T-cell (primary cell): ENCODE results near the gene LDB2. TPM values are rescaled to one million over a fixed set of nuclear protein-coding genes. Genes with fewer than 3 reads are reported as not detected.

Experiments
- ATAC-seq, 4 experiments: fragments of 200-7000 bp in 3 of 4; fragments of 150-1000 bp in 1 of 4; cut with Tn5 transposase; replicated peaks in 1 of 4; 1 replicate in 3 of 4; 2 replicates in 1 of 4; pipeline ENCODE4 v1.10.0; 2021; ENCODE audit warnings: moderate library complexity in 3 of 4, mild to moderate bottlenecking in 2 of 4, moderate number of reproducible peaks in 1 of 4
- CTCF ChIA-PET, 2 donors: fragments of 300-600 bp; sonication (Branson Sonifier 250); formaldehyde crosslinking; loops; one replicate each; lab custom pipeline; 2022; ENCODE audit warnings: antibody characterized with exemption in 2 of 2; lab: Charles Lee
- POLR2A ChIA-PET, 2 donors: fragments of 300-600 bp; sonication (Branson Sonifier 250); formaldehyde crosslinking; loops; one replicate each; lab custom pipeline; 2022; ENCODE audit warnings: antibody characterized with exemption in 2 of 2; lab: Charles Lee
- DNase-seq, 35 experiments: peaks; one replicate each; pipeline versions ENCODE4 v3.0.0 to v3.0.0-alpha.2; 2013 to 2023
- H3K27ac ChIP-seq: one replicate; pipeline ENCODE4 v1.5.1; 2013; ENCODE audit warnings: low read length
- H3K27me3 ChIP-seq, 2 experiments: replicated peaks in 1 of 2; 1 replicate in 1 of 2; 2 replicates in 1 of 2; pipeline versions ENCODE4 v1.6.1 to v1.7.0; 2013; ENCODE audit warnings: low read length in 1 of 2, mixed read lengths in 1 of 2; ENCODE audit not compliant: control insufficient read depth in 2 of 2, insufficient read depth in 2 of 2; ENCODE audit errors: extremely low read depth in 1 of 2
- H3K36me3 ChIP-seq, 2 donors: 1 replicate in 1 of 2; 2 replicates in 1 of 2; pipeline versions ENCODE4 v1.6.1 to v1.7.0; 2013; ENCODE audit warnings: low read length in 1 of 2; ENCODE audit not compliant: control insufficient read depth in 2 of 2, insufficient read depth in 1 of 2; ENCODE audit errors: extremely low read depth in 1 of 2
- H3K4me1 ChIP-seq, 2 experiments: 1 replicate in 1 of 2; 2 replicates in 1 of 2; pipeline versions ENCODE4 v1.6.1 to v1.7.0; 2013; ENCODE audit warnings: low read length in 2 of 2, mixed read lengths in 1 of 2; ENCODE audit not compliant: insufficient read depth in 2 of 2, control insufficient read depth in 1 of 2; ENCODE audit errors: extremely low read depth in 1 of 2
- H3K4me3 ChIP-seq, 2 donors: 1 replicate in 1 of 2; 2 replicates in 1 of 2; pipeline versions ENCODE4 v1.5.1 to v1.7.0; 2013; ENCODE audit warnings: mild to moderate bottlenecking in 2 of 2, low read length in 1 of 2, moderate library complexity in 1 of 2; ENCODE audit not compliant: control insufficient read depth in 1 of 2; ENCODE audit errors: extremely low read depth in 1 of 2
- H3K9me3 ChIP-seq: 2 replicates; pipeline ENCODE4 v1.7.0; 2013
- H3K27ac Mint-ChIP-seq, 2 donors: one replicate each; pipeline ENCODE4 v1.8.0; 2020 to 2021; ENCODE audit warnings: mild to moderate bottlenecking in 2 of 2, mixed read lengths in 2 of 2
- H3K27me3 Mint-ChIP-seq, 2 donors: one replicate each; pipeline ENCODE4 v1.8.0; 2021 to 2022; ENCODE audit warnings: mixed read lengths in 2 of 2
- H3K36me3 Mint-ChIP-seq: one replicate; pipeline ENCODE4 v1.8.0; 2021; ENCODE audit warnings: mixed read lengths
- H3K4me1 Mint-ChIP-seq, 3 donors: one replicate each; pipeline ENCODE4 v1.8.0; 2020 to 2022; ENCODE audit warnings: mixed read lengths in 3 of 3, mild to moderate bottlenecking in 1 of 3
- H3K4me3 Mint-ChIP-seq, 3 donors: one replicate each; pipeline ENCODE4 v1.8.0; 2020 to 2022; ENCODE audit warnings: mild to moderate bottlenecking in 3 of 3, mixed read lengths in 3 of 3, moderate library complexity in 3 of 3
- H3K9me3 Mint-ChIP-seq, 3 donors: one replicate each; pipeline ENCODE4 v1.8.0; 2020 to 2022; ENCODE audit warnings: mixed read lengths in 3 of 3
- WGBS: methylation state at CpG from one replicate; pipeline ENCODE4 v1.1.5; 2013; ENCODE audit warnings: missing lambda C conversion rate; ENCODE audit not compliant: insufficient coverage; 5-methylcytosine and 5-hydroxymethylcytosine counted together
- total RNA-seq, 35 experiments: library from RNA in 6 of 35; stranded (reverse) in 6 of 35; fragments of 120-200 nt in 1 of 35; gene quantifications; one replicate each; pipeline versions ENCODE4 v1.2.1 to v1.2.4 and lab custom pipeline; 2013 to 2026

Gene LDB2
- total RNA-seq, 5 donors from 2014 or later (not counting 1 experiment from before 2014, with no cell fraction given) = 0.15 to 0.82 (median 0.39) TPM; not detected in 2

GRCh38 chr4:16492872-16493271 is 405.6 kb downstream of the LDB2 start:
- H3K27ac ChIP-seq = no peak overlapping the region
- no CpG with 5 or more reads among the region's 4 CpGs for WGBS
- DNase-seq (no peak), ATAC-seq (no peak)
- H3K9me3 Mint-ChIP-seq = peaks cover 0 to 6% (median 3%) of the 10 kb centered on the region in 3 donors
- H3K4me1 Mint-ChIP-seq = no peaks in the 10 kb centered on the region
- no peaks in the 10 kb centered on the region for H3K9me3 ChIP-seq
- H3K4me1 ChIP-seq = no peaks in the 10 kb centered on the region
- no peak overlapping the region for H3K4me3 ChIP-seq
- ChIA-PET POLR2A (no interaction called here), CTCF (no interaction called here)
- no peaks in the 10 kb centered on the region for H3K27me3 ChIP-seq
- no peak overlapping the region for H3K27ac Mint-ChIP-seq
- H3K4me3 Mint-ChIP-seq = no peak overlapping the region
- no peaks in the 10 kb centered on the region for H3K36me3 ChIP-seq
- H3K27me3 Mint-ChIP-seq = no peaks in the 10 kb centered on the region
- no peaks in the 10 kb centered on the region for H3K36me3 Mint-ChIP-seq

- POLR2A ChIA-PET = no interaction called here
- no CpG with 5 or more reads among the region's 3 CpGs for WGBS
- no peak overlapping the region for H3K4me3 ChIP-seq
- H3K36me3 Mint-ChIP-seq = no peaks in the 10 kb centered on the region
- no peak for ATAC-seq
- H3K36me3 ChIP-seq = no peaks in the 10 kb centered on the region
- H3K27me3 ChIP-seq = no peaks in the 10 kb centered on the region
- no peak overlapping the region for H3K27ac Mint-ChIP-seq
- no peaks in the 10 kb centered on the region for H3K27me3 Mint-ChIP-seq
- H3K4me1 Mint-ChIP-seq = no peaks in the 10 kb centered on the region
- CTCF ChIA-PET = no interaction called here
- no peaks in the 10 kb centered on the region for H3K4me1 ChIP-seq
- H3K4me3 Mint-ChIP-seq = no peak overlapping the region
- DNase-seq = no peak
- no peaks in the 10 kb centered on the region for H3K9me3 ChIP-seq
- peaks cover 0 to 7% (median 3%) of the 10 kb centered on the region in 3 donors for H3K9me3 Mint-ChIP-seq
- no peak overlapping the region for H3K27ac ChIP-seq
Observed at GRCh38 chr4:16489226-16489625, 409.2 kb downstream of the LDB2 start.

GRCh38 chr4:16488084-16488483 is 410.4 kb downstream of the LDB2 start:
- WGBS = no CpG with 5 or more reads among the region's 1 CpG
- H3K4me1 ChIP-seq = no peaks in the 10 kb centered on the region
- ChIA-PET POLR2A (no interaction called here), CTCF (no interaction called here)
- no peak overlapping the region for H3K4me3 Mint-ChIP-seq
- no peaks in the 10 kb centered on the region for H3K27me3 Mint-ChIP-seq
- ATAC-seq (no peak), DNase-seq (no peak)
- no peaks in the 10 kb centered on the region for H3K36me3 Mint-ChIP-seq
- H3K9me3 Mint-ChIP-seq = peaks cover 0 to 7% (median 3%) of the 10 kb centered on the region in 3 donors
- no peak overlapping the region for H3K27ac ChIP-seq
- no peak overlapping the region for H3K4me3 ChIP-seq
- no peak overlapping the region for H3K27ac Mint-ChIP-seq
- H3K36me3 ChIP-seq = no peaks in the 10 kb centered on the region
- no peaks in the 10 kb centered on the region for H3K9me3 ChIP-seq
- no peaks in the 10 kb centered on the region for H3K4me1 Mint-ChIP-seq
- no peaks in the 10 kb centered on the region for H3K27me3 ChIP-seq

- Histone ChIP-seq H3K9me3 (no peaks in the 10 kb centered on the region), H3K27ac (no peak overlapping the region), H3K4me1 (no peaks in the 10 kb centered on the region), H3K27me3 (no peaks in the 10 kb centered on the region), H3K4me3 (no peak overlapping the region), H3K36me3 (no peaks in the 10 kb centered on the region)
- ChIA-PET POLR2A (no interaction called here), CTCF (no interaction called here)
- DNase-seq (no peak), ATAC-seq (no peak)
- H3K27me3 Mint-ChIP-seq = no peaks in the 10 kb centered on the region
- H3K9me3 Mint-ChIP-seq = peaks cover 0 to 7% (median 3%) of the 10 kb centered on the region in 3 donors
- no peaks in the 10 kb centered on the region for H3K4me1 Mint-ChIP-seq
- H3K27ac Mint-ChIP-seq = no peak overlapping the region
- WGBS = 100% methylated on average over 1 of the region's 4 CpGs
- no peak overlapping the region for H3K4me3 Mint-ChIP-seq
- H3K36me3 Mint-ChIP-seq = no peaks in the 10 kb centered on the region
Observed at GRCh38 chr4:16484711-16485110, 413.7 kb downstream of the LDB2 start.

- Mint-ChIP-seq H3K9me3 (peaks cover under 1 to 3% (median 3%) of the 10 kb centered on the region in 3 donors), H3K36me3 (no peaks in the 10 kb centered on the region), H3K27ac (no peak overlapping the region), H3K4me1 (no peaks in the 10 kb centered on the region), H3K27me3 (no peaks in the 10 kb centered on the region), H3K4me3 (no peak overlapping the region)
- H3K27me3 ChIP-seq = no peaks in the 10 kb centered on the region
- ATAC-seq (no peak), DNase-seq (no peak)
- no peak overlapping the region for H3K4me3 ChIP-seq
- H3K27ac ChIP-seq = no peak overlapping the region
- ChIA-PET POLR2A (no interaction called here), CTCF (no interaction called here)
- no peaks in the 10 kb centered on the region for H3K36me3 ChIP-seq
- no peaks in the 10 kb centered on the region for H3K9me3 ChIP-seq
- whole genome bisulfite sequencing = 100% methylated on average over 2 of the region's 5 CpGs
- H3K4me1 ChIP-seq = no peaks in the 10 kb centered on the region
Observed at GRCh38 chr4:16483540-16483939, 414.9 kb downstream of the LDB2 start.

GRCh38 chr4:16480011-16480410 is 418.4 kb downstream of the LDB2 start:
- H3K27ac Mint-ChIP-seq = no peak overlapping the region
- no peaks in the 10 kb centered on the region for H3K27me3 Mint-ChIP-seq
- CTCF ChIA-PET = no interaction called here
- no peak for DNase-seq
- 83% methylated on average over 1 of the region's 2 CpGs for WGBS
- POLR2A ChIA-PET = no interaction called here
- H3K36me3 Mint-ChIP-seq = no peaks in the 10 kb centered on the region
- Histone ChIP-seq H3K27me3 (no peaks in the 10 kb centered on the region), H3K4me3 (no peak overlapping the region), H3K27ac (no peak overlapping the region), H3K4me1 (no peaks in the 10 kb centered on the region), H3K9me3 (no peaks in the 10 kb centered on the region), H3K36me3 (no peaks in the 10 kb centered on the region)
- H3K4me3 Mint-ChIP-seq = no peak overlapping the region
- no peak for ATAC-seq
- no peaks in the 10 kb centered on the region for H3K4me1 Mint-ChIP-seq
- peaks cover 0 to 4% (median 0%) of the 10 kb centered on the region in 3 donors for H3K9me3 Mint-ChIP-seq

GRCh38 chr4:16472537-16472936 is 425.9 kb downstream of the LDB2 start:
- no peaks in the 10 kb centered on the region for H3K4me1 Mint-ChIP-seq
- WGBS = no CpG with 5 or more reads among the region's 1 CpG
- Histone ChIP-seq H3K4me3 (no peak overlapping the region), H3K27ac (no peak overlapping the region), H3K9me3 (no peaks in the 10 kb centered on the region), H3K27me3 (no peaks in the 10 kb centered on the region), H3K36me3 (no peaks in the 10 kb centered on the region), H3K4me1 (no peaks in the 10 kb centered on the region)
- H3K4me3 Mint-ChIP-seq = no peak overlapping the region
- POLR2A ChIA-PET = interaction anchor here in 1 of 2 donors (0.6 kb wide), 1 partner anchor 19 kb away, joined by 4 read pairs; no protein-coding TSS in a partner anchor
- H3K27me3 Mint-ChIP-seq = peaks cover 5 to 7% of the 10 kb centered on the region in 2 donors
- no peak for DNase-seq
- H3K27ac Mint-ChIP-seq = no peak overlapping the region
- no peak for ATAC-seq
- CTCF ChIA-PET = no interaction called here
- H3K9me3 Mint-ChIP-seq = peaks cover 21 to 37% (median 23%) of the 10 kb centered on the region in 3 donors
- H3K36me3 Mint-ChIP-seq = no peaks in the 10 kb centered on the region
